ENCODE measurements around the gene PCDHA8. TPM values are rescaled to one million over a fixed set of nuclear protein-coding genes. Genes with fewer than 3 reads are reported as not detected.

PCDHA8 gene, protein sequence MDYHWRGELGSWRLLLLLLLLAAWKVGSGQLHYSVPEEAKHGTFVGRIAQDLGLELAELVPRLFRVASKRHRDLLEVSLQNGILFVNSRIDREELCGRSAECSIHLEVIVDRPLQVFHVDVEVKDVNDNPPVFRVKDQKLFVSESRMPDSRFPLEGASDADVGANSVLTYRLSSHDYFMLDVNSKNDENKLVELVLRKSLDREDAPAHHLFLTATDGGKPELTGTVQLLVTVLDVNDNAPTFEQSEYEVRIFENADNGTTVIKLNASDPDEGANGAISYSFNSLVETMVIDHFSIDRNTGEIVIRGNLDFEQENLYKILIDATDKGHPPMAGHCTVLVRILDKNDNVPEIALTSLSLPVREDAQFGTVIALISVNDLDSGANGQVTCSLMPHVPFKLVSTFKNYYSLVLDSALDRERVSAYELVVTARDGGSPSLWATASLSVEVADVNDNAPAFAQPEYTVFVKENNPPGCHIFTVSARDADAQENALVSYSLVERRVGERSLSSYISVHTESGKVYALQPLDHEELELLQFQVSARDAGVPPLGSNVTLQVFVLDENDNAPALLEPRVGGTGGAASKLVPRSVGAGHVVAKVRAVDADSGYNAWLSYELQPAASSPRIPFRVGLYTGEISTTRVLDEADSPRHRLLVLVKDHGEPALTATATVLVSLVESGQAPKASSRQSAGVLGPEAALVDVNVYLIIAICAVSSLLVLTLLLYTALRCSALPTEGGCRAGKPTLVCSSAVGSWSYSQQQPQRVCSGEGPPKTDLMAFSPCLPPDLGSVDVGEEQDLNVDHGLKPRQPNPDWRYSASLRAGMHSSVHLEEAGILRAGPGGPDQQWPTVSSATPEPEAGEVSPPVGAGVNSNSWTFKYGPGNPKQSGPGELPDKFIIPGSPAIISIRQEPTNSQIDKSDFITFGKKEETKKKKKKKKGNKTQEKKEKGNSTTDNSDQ
- total RNA-seq, result not detected in 2 replicates

DNA sequence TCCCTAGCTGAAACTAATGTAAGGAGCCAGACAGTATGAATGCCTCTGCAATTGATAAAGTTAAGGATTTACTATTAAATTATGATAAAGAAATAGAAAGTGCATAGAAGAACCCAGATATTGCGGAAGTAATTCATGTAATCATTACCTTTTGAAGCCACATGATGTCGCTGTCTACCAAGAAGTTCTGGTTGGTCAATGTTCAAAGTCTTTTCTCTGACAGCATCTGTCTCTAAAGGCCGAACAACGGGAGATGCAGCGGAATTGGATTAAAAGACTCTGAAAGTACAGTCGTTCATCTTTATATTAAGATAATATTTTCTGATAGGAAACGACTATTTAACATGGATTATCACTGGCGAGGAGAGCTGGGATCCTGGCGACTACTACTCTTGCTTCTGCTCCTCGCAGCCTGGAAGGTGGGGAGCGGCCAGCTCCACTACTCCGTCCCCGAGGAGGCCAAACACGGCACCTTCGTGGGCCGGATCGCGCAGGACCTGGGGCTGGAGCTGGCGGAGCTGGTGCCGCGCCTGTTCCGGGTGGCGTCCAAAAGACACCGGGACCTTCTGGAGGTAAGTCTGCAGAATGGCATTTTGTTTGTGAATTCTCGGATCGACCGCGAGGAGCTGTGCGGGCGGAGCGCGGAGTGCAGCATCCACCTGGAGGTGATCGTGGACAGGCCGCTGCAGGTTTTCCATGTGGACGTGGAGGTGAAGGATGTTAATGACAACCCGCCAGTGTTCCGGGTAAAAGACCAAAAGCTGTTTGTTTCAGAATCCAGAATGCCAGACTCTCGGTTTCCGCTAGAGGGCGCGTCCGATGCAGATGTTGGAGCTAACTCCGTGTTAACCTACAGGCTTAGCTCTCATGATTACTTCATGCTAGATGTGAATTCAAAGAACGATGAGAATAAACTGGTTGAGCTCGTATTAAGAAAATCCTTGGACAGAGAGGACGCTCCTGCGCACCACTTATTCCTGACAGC, at the start of gene PCDHA8:
TSS of gene PCDHA8 (plus strand) at position 210 of the 985 bp plus-strand sequence. CDS start at position 345, 135 bp downstream.

DNA sequence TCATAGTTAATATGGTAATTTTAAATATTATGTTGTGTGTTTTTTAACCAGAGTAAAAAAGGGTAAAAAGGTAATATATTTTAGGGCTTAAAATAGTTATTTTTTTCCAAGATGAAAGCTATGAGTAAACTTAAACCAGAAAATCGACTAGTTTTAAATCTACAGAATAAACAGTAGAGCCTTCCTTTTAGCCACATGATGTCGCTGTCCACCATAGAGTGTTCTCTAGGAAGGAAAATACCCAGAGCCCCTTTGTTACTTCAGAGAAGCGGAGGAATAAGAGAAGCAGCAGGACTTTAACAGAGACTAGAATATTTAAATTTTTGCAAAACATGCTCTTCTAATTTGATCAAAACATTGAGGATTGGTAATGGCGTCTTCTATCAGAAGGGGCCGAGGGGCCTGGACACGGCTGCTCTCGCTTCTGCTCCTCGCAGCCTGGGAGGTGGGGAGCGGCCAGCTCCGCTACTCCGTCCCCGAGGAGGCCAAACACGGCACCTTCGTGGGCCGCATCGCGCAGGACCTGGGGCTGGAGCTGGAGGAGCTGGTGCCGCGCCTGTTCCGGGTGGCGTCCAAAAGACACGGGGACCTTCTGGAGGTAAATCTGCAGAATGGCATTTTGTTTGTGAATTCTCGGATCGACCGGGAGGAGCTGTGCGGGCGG, 46.3 kb upstream of the PCDHA8 start, which contains the start of gene PCDHA2:
TSS of gene PCDHA2 (plus strand) at position 258 of the 664 bp plus-strand sequence.

DNA sequence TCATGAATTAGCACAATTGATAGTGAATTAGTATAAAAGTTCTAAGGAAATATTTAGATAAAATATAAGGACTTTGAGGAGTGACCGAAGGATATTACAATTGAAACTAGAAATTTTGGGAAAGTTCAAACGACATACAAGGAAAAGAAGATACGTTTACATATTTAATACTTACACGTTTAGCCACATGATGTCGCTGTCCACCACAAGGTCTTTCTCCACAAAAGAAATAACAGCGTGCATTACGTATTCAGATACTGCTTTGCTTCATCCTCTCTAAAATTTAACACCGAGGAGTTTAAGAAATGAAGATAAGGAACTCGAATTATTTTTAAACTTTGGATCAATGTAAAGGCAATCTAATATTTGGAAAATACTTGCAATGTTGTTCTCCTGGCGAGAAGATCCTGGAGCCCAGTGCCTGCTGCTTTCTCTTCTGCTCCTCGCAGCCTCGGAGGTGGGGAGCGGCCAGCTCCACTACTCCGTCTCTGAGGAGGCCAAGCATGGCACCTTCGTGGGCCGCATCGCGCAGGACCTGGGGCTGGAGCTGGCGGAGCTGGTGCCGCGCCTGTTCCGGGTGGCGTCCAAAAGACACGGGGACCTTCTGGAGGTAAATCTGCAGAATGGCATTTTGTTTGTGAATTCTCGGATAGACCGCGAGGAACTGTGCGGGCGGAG, 40.0 kb upstream of the PCDHA8 start, which contains the start of gene PCDHA3:
TSS of gene PCDHA3 (plus strand) at position 242 of the 678 bp plus-strand sequence.

DNA sequence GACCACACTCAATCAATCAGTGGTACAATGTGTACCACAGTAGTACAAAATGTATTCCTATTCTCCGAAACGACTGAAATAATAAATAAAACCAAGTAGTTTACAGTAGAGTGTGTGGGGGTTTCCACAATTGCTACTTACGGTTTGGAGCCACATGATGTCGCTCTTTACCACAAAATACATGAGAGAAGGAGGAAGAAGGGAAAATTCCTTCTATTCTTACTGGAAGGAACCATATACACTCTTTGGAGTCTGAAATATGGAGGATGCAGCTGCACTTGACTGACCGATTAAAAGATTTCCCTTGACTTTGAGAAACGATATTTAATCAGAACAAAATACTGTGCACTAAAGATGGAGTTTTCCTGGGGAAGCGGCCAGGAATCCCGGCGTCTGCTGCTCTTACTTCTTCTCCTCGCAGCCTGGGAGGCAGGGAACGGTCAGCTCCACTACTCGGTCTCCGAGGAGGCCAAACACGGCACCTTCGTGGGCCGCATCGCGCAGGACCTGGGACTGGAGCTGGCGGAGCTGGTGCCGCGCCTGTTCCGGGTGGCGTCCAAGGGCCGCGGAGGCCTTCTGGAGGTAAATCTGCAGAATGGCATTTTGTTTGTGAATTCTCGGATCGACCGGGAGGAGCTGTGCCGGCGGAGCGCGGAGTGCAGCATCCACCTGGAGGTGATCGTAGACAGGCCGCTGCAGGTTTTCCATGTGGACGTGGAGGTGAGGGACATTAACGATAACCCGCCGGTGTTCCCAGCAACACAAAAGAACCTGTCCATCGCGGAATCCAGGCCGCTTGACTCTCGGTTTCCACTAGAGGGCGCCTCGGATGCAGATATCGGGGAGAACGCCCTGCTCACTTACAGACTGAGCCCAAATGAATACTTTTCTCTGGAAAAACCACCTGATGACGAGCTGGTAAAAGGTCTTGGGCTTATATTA, 33.9 kb upstream of the PCDHA8 start, which contains the start of gene PCDHA4:
TSS of gene PCDHA4 (plus strand) at position 235 of the 942 bp plus-strand sequence.

DNA sequence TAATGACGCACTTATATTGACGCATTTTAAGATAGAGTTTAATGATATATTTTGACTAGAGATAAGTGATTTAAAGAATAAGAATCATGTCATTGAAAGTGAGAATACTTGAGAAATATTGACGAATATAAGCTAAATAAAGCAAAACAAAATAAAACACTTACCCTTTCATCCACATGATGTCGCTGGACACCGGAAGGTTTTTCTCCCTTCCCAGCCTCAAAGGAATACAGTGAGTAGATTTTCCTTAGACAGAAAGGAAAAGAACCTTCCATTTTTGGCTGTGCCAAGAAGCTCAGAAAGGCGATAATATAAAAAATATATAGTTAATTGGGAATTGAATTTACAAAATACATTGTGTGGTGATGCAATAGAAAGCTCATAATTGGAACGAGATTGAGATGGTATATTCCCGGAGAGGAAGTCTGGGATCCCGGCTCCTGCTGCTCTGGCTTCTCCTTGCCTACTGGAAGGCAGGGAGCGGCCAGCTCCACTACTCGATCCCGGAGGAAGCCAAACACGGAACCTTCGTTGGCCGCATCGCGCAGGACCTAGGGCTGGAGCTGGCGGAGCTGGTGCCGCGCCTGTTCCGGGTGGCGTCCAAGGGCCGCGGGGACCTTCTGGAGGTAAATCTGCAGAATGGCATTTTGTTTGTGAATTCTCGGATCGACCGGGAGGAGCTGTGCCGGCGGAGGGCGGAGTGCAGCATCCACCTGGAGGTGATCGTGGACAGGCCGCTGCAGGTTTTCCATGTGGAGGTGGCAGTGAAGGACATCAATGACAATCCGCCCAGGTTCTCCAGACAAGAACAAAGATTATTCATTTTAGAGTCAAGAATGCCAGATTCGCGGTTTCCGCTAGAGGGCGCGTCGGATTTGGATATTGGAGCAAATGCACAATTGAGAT, 19.4 kb upstream of the PCDHA8 start, which contains the start of gene PCDHA5:
TSS of gene PCDHA5 (plus strand) at position 239 of the 906 bp plus-strand sequence.

DNA sequence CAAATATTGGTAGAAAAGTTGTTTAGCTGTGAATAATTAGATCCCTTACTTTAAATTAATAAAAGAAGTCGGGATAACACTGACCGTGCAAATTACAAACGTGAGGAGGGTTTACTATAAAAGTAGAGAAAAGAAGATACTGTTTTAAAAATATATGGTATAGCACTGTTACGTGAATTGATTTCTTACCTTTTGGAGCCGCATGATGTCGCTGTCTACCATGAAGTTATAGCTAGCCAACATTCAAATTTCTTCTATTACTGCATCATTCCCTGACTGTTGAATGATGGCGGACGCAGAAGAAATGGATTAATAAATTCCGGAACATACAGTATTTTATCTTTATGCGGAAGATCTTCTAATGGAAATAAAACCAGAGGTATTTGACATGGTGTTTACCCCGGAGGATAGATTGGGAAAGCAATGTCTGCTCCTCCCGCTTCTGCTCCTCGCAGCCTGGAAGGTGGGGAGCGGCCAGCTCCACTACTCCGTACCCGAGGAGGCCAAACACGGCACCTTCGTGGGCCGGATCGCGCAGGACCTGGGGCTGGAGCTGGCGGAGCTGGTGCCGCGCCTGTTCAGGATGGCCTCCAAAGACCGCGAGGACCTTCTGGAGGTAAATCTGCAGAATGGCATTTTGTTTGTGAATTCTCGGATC, 13.2 kb upstream of the PCDHA8 start, which contains the start of gene PCDHA6:
TSS of gene PCDHA6 (plus strand) at position 257 of the 658 bp plus-strand sequence. CDS start at position 389, 132 bp downstream.

DNA sequence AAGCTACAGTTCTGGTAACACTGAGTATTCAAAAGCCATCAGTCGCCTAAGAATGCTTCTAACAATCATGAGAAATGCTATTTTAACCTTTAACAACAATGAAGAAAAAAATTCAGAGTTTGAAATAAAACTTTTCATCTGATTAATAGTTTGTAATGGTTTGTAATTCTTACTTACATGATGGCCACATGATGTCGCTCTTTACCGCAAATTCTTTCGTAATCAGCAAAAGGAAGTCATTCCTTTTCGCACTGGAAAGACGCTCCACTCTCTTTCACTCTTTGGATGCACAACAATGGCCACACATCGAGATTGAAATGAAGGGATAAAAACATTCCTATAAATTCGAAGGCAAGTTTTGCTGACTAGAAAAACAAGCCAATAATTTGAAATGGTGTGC, 7.0 kb upstream of the PCDHA8 start, which contains the start of gene PCDHA7:
TSS of gene PCDHA7 (plus strand) at position 277 of the 400 bp plus-strand sequence. CDS start at position 392, 115 bp downstream.

DNA sequence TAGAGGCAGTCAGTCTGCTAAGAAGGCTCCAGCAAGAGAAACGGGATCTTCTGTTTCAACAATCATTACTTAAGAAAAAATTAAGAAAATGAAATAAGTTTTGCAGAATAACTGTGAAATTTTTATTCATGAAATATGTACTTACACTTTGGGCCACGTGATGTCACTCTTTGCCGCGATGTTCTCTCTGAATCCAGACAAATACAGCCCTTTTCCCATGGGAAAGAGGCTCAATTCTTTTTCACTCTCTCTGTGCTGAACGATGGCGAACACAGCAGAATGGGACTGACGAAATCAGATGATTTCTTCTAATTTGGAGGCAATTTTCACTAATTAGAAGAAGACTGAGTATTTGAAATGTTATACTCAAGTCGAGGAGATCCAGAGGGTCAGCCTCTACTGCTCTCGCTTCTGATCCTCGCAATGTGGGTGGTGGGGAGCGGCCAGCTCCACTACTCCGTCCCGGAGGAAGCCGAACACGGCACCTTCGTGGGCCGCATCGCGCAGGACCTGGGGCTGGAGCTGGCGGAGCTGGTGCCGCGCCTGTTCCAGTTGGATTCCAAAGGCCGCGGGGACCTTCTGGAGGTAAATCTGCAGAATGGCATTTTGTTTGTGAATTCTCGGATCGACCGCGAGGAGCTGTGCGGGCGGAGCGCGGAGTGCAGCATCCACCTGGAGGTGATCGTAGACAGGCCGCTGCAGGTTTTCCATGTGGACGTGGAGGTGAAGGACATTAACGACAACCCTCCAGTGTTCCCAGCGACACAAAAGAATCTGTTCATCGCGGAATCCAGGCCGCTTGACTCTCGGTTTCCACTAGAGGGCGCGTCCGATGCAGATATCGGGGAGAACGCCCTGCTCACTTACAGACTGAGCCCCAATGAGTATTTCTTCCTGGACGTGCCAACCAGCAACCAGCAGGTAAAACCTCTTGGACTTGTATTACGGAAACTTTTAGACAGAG, 7.4 kb downstream of the PCDHA8 start, which contains the start of gene PCDHA9:
TSS of gene PCDHA9 (plus strand) at position 244 of the 964 bp plus-strand sequence. CDS start at position 358, 114 bp downstream.

DNA sequence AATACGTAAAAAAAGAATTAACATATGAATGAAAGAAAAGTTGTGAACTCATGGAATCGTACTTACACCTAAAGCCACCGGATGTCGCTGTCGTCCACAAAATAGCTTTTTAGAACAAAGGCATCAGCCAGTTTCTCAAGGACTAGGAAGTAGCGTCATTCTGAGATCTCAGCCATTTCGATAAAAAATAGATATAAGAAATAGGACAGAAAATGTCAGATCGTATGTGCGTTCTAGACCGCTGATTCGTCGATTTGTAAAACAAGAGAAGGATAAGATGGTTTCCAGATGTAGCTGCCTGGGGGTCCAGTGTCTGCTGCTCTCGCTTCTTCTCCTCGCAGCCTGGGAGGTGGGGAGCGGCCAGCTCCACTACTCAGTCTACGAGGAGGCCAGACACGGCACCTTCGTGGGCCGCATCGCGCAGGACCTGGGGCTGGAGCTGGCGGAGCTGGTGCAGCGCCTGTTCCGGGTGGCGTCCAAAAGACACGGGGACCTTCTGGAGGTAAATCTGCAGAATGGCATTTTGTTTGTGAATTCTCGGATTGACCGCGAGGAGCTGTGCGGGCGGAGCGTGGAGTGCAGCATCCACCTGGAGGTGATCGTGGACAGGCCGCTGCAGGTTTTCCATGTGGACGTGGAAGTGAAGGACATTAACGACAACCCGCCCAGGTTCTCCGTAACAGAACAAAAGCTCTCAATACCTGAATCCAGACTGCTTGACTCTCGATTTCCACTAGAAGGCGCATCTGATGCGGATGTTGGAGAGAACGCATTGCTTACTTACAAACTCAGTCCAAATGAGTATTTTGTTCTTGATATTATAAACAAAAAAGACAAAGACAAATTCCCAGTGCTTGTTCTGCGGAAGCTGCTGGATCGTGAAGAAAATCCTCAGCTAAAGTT, 15.0 kb downstream of the PCDHA8 start, which contains the start of gene PCDHA10:
TSS of gene PCDHA10 (plus strand) at position 126 of the 903 bp plus-strand sequence. CDS start at position 278, 152 bp downstream.

DNA sequence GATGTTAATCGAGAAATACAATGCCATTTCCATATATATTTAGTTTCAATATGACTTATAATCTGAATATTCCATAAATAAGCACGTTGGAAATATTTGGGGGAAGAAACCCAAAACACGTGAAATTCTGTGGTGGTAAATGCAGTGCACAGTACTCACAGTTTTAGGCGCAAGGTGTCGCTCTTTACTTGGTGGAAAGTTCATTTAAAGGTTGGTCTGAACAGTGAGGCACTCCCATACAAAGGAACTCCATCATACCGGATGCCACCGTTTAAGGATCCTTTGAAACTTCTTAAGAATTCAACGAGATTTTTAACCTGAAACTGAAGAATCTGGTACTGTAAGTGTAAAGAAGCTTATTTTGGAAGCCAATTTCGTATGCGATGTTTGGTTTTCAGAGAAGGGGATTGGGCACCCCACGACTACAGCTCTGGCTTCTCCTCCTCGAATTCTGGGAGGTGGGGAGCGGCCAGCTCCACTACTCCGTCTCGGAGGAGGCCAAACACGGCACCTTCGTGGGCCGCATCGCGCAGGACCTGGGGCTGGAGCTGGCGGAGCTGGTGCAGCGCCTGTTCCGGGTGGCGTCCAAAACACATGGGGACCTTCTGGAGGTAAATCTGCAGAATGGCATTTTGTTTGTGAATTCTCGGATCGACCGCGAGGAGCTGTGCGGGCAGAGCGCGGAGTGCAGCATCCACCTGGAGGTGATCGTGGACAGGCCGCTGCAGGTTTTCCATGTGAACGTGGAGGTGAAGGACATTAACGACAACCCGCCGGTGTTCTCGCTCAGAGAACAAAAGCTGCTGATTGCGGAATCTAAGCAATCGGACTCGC, 28.0 kb downstream of the PCDHA8 start, which contains the start of gene PCDHA11:
TSS of gene PCDHA11 (plus strand) at position 237 of the 834 bp plus-strand sequence. CDS start at position 384, 147 bp downstream.

DNA sequence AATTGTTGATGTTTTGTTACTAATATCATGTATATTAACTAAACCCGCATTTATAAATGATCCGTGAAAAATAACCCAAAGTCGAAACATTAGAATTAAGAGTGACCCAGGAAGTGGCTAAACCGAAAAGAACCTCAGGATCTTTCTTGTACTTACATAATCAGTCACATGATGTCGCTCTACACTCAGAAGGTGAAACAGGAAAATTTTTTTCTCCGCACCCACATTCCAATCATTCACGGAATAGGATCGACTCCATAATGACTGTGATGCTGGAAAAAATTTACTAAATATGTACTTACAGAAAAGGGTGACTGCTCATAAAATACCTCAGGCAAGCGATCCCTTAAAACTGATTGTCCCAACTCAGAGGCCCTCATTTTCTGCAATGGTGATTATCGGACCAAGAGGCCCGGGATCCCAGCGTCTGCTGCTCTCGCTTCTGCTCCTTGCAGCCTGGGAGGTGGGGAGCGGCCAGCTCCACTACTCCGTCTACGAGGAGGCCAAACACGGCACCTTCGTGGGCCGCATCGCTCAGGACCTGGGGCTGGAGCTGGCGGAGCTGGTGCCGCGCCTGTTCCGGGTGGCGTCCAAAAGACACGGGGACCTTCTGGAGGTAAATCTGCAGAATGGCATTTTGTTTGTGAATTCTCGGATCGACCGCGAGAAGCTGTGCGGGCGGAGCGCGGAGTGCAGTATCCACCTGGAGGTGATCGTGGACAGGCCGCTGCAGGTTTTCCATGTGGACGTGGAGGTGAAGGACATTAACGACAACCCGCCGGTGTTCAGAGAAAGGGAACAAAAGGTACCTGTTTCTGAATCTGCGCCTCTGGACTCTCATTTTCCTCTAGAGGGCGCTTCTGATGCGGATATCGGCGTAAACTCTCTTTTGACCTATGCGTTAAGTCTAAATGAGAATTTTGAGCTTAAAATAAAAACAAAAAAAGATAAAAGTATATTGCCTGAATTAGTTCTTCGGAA, 34.4 kb downstream of the PCDHA8 start, which contains the start of gene PCDHA12:
TSS of gene PCDHA12 (plus strand) at position 224 of the 981 bp plus-strand sequence. CDS start at position 389, 165 bp downstream.

